Testis (tissue), 2 donors: ENCODE measurements around the gene AFAP1.

ENCODE experiments used
- POLR2A ChIP-seq: fragments of 450-650 bp; IDR thresholded peaks from one replicate; pipeline ENCODE4 v1.6.1; 2017; ENCODE audit warnings: antibody characterized with exemption, mild to moderate bottlenecking, moderate library complexity
- TF ChIP-seq, protein P1 (sequence below), 3 experiments: fragments of 450-650 bp in 2 of 3; fragments of 200-600 bp in 1 of 3; sonication (generic) in 1 of 3; IDR thresholded peaks; one replicate each; pipeline ENCODE4 v1.5.1; 2016 to 2019; ENCODE audit warnings: antibody characterized with exemption in 3 of 3, mild to moderate bottlenecking in 2 of 3, moderate library complexity in 1 of 3

DNA sequence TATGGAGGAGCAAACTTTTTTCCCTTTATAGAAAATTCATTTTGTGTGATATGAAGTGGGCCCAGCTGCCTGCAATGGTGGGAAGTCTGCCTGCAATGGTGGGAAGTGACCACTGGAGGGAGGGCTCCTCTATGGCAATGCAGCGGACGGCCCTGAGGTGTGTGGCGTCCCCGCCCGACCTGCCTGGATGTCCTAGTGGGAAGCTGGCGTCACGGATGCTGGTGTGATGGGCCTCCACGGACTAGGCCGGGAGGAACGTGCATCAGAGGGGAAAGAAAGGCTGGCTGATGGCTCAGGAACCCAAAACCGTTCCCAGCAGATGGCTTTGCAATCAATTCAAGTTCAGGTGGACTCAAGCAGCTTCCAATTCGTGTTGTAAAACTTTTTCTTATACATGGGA is 177.9 kb downstream of the AFAP1 start:
- TF ChIP-seq, protein P1, sequence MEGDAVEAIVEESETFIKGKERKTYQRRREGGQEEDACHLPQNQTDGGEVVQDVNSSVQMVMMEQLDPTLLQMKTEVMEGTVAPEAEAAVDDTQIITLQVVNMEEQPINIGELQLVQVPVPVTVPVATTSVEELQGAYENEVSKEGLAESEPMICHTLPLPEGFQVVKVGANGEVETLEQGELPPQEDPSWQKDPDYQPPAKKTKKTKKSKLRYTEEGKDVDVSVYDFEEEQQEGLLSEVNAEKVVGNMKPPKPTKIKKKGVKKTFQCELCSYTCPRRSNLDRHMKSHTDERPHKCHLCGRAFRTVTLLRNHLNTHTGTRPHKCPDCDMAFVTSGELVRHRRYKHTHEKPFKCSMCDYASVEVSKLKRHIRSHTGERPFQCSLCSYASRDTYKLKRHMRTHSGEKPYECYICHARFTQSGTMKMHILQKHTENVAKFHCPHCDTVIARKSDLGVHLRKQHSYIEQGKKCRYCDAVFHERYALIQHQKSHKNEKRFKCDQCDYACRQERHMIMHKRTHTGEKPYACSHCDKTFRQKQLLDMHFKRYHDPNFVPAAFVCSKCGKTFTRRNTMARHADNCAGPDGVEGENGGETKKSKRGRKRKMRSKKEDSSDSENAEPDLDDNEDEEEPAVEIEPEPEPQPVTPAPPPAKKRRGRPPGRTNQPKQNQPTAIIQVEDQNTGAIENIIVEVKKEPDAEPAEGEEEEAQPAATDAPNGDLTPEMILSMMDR (IDR thresholded peaks at IDR 0.05), result peak; percentile 69 to 76 (median 74)
- TF ChIP-seq POLR2A, result no peak
